HG03175 (cell line): ENCODE results near the gene APH1B.
"Not testable (repeated sequence)": the region's sequence is repeated elsewhere in the genome, so short reads cannot be mapped to it uniquely, and the experiment has no call there.

Source experiments
- ATAC-seq: cut with Tn5 transposase; IDR thresholded peaks from one replicate; pipeline ENCODE4 v1.9.1; 2021; ENCODE audit warnings: mild to moderate bottlenecking, moderate library complexity; ENCODE audit not compliant: unreplicated experiment

APH1B gene

GRCh38 chr15:63329567-63330350, 52.4 kb downstream of the APH1B start:
- ATAC-seq: no peak

DNA sequence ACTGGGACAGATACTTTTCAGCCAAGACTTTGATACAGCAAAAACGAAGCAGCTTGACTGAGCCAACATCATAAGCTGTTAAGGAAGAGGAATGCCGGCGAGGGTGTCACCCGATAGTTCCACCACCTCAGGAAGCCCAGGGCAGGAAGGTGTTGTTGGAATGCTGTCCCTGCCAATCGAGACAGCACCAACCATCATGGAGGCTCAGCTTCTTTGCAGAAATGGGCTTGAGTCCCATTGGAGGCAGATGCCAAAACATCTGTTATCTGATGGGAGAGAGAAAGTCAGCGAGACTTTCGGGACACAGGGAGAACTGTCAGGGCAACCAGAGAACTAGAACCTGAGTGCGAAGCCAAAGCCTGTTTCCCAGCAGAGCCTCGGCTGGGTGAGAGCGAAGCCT, 53.5 kb downstream of the APH1B start:
- no peak for ATAC-seq

- ATAC-seq: no peak
Measured at GRCh38 chr15:63331456-63331855, 54.1 kb downstream of the APH1B start.

- no peak for ATAC-seq
Measured at GRCh38 chr15:63332367-63333124, 55.1 kb downstream of the APH1B start.

DNA sequence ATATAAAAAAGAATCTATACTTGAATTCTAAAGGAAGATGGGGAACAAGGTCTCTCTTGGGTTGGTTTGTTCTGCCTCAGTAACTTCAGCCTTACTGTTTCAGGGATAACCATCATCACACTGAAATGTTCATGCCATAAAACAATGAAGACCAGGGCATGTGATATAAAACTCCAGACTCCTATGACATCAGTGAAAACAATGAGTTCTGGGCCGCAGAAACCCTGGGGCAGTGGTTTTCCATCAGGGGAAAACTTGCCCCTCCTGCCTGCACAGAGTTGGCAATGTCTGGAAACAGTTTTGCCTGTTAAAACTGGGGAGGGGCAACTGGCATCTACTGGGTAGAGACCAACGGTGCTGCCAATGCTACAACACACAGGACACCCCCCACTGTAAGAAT, 57.4 kb downstream of the APH1B start:
- no peak for ATAC-seq

DNA sequence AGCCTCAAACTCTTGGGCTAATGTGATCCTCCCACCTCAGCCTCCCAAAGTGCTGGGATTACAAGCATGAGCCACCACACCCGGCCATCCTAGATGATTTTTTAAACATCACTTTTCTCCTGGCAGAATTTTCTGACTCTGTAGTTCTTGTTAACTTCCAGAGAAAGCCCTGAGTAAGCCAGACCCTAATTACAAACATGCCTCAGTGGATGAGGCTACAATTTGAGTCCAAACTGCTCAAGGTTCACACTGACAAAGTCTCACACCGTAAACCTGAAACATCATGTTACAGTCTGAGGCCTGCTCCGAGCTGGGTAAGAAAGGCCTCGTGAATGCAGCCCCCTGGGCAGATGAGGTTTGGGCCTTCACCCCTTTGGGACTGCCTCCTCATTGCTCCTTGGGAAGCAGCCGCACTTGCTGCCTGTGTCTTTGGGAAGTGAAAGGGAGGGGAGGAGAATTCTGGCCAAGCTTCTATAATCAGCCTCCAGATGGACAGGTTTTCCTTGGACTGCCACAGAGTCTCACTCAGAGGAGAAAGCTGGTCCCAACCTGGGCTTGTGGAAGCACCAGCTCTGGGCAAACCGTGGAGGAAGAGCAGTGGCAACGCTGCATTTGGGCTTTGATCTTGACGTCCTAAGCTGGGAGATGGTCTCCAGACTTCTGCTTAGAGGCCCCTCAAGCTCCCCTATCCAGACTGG, 58.3 kb downstream of the APH1B start:
- ATAC-seq: no peak

GRCh38 chr15:63337046-63337445, 59.6 kb downstream of the APH1B start:
- no peak for ATAC-seq

DNA sequence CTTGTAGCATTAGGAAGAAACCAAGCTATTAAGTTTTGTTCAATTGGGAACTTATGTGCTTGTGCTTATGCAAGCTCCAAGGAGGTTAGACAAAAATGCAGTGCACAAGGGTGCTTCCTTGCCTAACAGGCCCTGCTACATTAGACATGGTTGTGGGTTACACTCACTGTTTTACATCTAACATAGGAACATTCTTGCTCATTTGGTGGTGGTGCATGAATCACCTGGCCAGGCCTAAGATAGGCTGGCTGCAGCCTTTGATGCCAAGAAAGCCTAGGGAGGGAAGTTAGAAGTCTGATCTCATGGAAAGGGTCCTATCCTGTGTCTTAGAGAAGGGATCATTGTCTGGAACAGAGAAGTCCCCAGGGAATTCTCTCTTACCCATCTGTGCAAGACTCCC, 60.8 kb downstream of the APH1B start:
- ATAC-seq: no peak

DNA sequence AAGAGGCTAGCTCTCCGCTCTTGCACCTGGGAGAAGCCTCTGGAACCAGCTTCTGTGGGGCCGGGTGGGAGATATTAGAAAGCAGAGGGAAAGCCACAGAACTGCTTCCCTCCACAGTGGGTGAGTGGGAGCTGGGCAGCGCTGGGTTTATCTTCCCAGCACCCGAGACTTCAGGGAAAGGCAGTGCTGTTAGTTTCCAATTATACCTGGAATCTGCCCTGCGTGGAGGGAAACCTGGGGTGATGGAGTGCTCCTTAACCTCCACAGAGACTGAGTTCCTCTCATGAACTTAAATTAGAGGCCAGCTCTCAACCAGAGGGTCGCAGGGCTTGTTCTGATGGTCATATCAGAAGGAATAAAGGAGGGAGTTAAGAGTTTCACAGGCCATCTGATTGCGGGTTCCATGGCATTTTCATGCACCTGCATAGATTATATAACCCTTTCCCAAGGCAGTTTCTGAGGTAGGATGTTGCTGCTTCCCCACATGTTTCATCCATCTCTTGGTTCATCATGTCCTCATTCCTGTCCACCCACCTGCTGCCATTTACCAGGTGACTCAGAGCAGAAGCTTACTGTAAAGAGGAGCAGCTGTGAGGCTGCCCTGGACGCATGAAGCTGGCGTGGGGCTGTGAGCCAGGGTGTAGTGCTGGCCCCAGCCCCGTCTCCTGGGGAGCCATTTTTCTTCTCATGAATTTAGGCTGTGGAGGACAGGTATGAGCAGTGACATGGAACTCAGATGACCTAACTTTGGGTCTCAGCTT, 61.8 kb downstream of the APH1B start:
- ATAC-seq: no peak

DNA sequence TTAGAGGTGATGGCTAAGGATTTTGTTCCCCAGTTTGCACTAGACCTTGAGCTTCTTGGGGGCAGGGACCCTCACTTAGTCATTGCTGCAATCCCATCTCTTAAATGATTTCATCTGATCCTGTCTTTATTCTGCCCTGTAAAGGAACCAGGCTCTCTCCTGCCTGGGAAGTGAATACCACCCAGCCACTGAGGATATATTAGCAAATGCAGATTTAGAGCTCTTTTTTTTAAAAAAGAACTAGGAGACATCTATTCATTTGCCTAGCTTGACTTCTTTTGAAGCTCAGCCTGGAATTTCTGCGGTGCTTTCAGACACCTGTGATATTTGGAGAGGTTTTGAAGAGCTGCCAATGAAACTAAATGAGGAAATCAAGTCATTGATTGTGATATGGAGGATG, 62.4 kb downstream of the APH1B start:
- no peak for ATAC-seq

GRCh38 chr15:63340353-63340752, 62.9 kb downstream of the APH1B start:
- ATAC-seq: no peak

DNA sequence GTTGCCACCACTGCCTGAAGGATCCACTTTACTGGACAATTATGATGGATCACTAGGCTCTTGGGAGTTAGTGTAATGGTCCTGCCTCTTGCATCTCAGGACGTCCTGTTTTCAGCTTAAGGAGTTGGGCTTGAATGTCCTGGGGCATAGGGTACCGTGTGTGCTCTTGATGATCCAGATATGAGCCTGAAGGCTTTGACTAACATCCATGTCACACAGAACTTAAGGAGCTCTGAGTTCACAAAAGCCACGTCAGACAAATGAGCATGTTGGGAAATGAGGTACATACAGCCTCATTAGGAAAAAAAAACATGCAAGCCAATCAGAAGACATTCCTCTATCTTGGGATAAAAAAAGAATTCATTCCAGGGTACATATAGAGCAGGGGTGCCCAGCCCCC, 63.5 kb downstream of the APH1B start:
- no peak for ATAC-seq

- no peak for ATAC-seq
Measured at GRCh38 chr15:63341898-63342297, 64.5 kb downstream of the APH1B start.

- ATAC-seq: not testable (repeated sequence)
Measured at GRCh38 chr15:63342996-63343562, 65.7 kb downstream of the APH1B start.

DNA sequence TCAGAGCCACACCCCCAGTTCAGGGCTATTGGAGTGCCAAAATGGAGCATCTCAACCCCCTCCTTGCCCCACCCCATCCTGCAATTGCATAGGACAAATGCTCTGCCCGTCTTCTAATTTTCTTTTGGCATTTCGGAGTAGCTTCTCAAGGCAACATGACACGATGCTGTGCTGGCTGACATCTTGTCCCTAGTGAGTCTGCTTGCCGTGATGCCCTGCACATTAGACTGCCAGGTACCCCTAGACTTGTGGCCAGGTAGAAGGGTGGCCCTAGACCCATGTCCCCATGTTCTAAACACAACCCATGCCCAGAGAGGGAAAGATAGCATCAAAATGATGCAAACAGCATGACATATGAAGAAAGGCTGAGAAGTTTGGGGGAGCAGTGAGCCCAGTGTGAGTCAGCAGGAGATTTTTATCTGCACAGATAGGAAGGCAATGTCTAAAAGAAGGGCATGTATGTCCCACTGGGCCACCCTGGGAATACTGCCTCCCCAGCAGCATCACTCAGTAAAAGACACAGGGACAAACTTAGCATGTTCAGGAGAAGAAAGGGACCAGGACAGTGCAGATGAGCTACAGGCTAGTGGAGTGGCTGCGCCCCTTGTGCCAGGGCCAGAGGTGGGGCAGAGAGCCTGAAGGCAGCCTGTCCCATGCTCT, 67.5 kb downstream of the APH1B start:
- no peak for ATAC-seq

- ATAC-seq: no peak
Measured at GRCh38 chr15:63345391-63345752, 68.0 kb downstream of the APH1B start.

GRCh38 chr15:63347074-63347857, 69.9 kb downstream of the APH1B start:
- ATAC-seq: no peak

GRCh38 chr15:63348392-63348791, 71.0 kb downstream of the APH1B start:
- ATAC-seq: no peak

- no peak for ATAC-seq
Measured at GRCh38 chr15:63349156-63349555, 71.8 kb downstream of the APH1B start.
